GM18519 (cell line): ENCODE results near the gene TAF1B.

Source experiments
- ATAC-seq: cut with Tn5 transposase; IDR thresholded peaks from one replicate; pipeline ENCODE4 v1.9.1; 2021; ENCODE audit warnings: mild to moderate bottlenecking, moderate library complexity; ENCODE audit not compliant: unreplicated experiment, low FRiP score

TAF1B gene

GRCh38 chr2:9807555-9808305 lies 35.5 kb upstream of the TAF1B start:
- ATAC-seq, result no peak

GRCh38 chr2:9808334-9809063 lies 34.8 kb upstream of the TAF1B start:
- no peak for ATAC-seq

DNA sequence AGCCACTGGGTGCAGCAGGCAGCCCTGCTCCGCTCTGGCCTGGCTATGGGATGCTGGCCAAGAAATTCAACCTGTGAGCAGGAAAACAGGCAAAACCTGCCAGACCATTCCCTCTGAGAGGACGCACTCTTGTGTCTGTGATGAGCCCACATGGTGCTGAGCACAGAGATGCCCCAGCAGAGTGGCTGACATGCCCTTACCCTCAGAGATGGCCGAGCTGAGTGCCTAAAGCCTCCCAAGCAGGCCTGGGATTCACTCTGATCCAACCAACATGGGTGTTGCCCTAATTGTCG lies 34.3 kb upstream of the TAF1B start:
- no peak for ATAC-seq

DNA sequence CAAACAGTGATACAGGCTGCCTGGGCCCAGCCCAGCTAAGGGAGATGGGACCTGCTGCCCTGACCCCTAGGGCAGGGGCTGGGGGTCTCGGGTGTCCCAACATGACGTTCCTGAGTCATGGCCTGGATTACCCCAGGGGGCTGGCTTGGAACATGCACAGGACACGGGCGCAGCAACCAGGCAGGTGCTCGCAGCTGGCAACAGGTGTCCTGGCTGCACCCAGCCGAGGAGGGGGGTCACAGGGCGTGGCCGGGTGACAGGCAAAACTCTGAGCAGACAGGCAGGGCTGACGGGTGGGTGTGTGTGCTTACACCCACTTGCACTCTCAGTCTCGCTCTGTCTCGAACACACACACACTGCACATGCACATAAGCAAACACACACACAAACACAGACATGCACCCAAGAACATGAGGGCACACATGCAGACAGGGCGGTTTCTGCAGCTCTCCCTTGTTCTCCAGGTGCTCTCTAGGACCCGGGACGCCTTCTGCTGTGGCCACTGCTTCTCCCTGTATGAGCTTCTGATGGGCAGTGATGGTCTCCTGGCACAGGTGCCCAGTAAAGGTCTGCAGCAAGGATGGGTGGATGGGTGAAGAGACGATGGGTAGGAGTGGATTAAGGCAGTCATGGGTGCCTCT lies 33.7 kb upstream of the TAF1B start:
- no peak for ATAC-seq

- no peak for ATAC-seq
Measured at GRCh38 chr2:9811216-9811615, 32.1 kb upstream of the TAF1B start.

- ATAC-seq, result no peak
Measured at GRCh38 chr2:9811679-9812511, 31.4 kb upstream of the TAF1B start.

- no peak for ATAC-seq
Measured at GRCh38 chr2:9812945-9813311, 30.3 kb upstream of the TAF1B start.

DNA sequence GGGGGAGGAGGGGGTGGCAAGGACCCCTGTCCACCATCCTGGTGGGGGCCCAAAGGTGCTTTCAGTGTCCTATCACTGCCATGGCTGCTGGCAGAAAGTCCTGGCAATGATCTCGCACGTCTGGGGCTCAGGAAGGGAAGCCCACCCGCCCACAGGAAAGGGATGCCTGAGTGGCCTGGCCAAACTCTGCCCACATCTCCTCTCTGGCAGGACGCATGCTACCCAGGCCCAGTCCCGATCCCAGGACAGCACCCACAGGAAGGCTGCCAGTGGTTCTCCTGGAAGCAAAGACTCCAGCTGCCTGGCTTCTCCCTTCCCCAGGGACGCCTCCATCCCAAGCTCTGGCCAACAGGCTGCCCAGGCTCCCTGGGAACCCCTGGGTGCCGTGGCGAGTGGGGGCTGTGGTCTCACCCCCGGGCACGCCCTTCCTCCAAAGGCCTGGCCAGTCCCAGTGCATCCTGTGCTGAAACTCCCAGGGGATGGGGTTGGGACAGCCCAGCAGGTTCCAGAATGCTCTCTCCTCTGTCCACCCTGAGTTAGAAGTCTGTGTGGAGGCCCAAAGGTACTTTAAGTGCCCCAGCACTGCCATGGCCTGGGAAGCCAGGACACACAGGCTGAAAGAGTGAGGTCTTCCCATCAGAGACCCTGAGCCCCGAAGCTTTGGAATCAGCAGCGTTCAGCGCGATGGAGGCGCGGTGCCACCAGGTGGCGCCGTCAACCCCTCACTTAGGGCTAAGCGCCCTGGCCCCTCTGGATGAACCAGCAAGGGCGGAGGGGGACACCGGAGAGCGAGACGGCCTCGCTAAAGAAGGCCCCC lies 29.8 kb upstream of the TAF1B start:
- no peak for ATAC-seq

DNA sequence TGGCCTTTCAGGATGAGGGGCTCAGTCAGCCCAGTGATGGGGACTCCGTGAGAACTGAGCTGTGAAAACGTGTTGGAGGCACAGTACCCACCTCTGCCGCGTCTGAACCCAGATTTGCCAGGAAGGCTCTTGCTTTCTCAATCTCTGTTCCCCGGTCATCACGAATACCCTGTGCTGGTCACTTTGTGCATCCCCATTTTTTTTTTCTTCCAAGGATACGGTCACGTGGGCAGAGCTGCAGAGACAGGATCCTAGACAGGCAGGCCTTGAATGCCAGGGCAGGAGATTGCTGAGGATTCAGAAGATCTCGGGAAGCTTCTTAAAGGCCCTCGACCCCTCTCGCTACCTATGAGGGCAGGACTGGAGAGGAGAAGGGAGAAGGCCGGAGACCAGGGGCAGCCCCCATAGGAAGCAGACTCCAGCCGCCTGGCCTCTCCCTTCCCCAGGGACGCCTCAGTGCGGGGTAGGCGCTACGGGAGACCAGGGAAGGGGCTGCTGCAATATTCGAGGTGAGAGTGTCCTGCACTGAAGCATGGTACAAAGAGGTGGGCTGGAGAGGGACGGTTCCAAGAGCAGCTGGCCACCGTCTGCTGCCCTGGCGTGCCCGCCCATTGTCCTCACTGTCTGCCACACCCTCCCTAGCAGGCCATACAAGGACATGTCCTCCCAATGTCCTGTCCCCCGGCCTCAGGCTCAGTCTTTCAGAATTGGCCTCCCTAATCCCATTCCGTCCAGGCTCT lies 29.0 kb upstream of the TAF1B start:
- no peak for ATAC-seq

DNA sequence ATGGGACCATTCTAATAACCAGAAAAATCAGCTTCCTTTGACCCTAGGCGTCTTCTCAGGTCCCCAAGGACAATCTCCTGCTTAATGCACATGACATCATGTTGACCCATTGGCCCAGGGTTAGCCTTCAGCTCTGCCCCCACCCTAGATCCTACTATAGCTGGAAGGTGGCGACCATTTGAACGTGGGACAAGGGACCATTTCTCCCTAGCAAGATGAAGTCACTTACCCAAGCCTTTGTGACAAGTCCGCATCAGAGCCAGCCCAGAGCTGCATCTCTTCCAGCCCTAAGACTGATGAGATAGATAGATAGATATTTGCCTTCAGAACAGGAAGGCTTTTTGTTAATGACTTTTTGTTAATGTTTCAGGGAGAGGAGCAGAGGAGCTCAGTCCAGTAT lies 28.2 kb upstream of the TAF1B start:
- ATAC-seq, result no peak

DNA sequence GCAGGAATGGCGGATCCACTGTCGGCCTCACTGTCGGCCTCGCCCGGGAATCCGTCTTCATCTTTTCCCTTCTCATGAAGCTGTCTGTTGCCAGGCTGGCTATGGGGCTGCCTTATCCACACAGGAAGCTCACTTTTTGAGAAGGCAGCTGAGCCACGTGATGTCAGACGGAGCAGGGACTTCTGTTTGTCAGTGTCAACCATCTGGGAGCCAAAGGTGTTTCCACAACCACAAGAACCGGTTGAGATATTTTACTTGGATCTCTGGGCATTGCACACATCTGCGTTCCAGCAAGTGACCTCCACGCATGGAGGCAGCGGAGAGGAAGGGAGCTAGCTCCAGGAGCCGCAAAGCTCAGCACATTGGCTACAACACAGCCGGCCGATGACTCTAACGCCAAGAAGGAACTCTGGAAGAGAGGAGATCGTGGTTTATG lies 27.4 kb upstream of the TAF1B start:
- no peak for ATAC-seq

GRCh38 chr2:9818097-9818496 lies 25.2 kb upstream of the TAF1B start:
- ATAC-seq, result no peak

DNA sequence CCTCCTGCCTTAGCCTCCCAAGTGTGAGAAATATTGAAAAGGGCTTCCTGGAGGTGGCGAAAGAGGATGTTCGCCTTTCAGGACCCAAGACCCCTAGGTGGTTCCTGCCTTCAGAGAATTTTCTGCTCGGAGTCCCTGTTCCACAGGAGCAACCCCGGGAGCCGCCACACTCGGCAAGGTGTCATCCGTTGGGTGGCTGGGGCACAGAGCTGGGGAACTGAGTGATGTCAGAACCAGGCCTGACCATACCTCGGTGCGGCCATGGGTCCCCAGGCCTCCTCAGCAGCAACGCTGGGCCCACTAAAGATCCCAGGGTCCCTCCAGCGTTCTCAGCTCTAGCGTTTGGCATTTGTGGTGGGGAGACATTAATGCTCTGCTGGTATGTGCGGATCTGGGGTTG lies 23.7 kb upstream of the TAF1B start:
- no peak for ATAC-seq

DNA sequence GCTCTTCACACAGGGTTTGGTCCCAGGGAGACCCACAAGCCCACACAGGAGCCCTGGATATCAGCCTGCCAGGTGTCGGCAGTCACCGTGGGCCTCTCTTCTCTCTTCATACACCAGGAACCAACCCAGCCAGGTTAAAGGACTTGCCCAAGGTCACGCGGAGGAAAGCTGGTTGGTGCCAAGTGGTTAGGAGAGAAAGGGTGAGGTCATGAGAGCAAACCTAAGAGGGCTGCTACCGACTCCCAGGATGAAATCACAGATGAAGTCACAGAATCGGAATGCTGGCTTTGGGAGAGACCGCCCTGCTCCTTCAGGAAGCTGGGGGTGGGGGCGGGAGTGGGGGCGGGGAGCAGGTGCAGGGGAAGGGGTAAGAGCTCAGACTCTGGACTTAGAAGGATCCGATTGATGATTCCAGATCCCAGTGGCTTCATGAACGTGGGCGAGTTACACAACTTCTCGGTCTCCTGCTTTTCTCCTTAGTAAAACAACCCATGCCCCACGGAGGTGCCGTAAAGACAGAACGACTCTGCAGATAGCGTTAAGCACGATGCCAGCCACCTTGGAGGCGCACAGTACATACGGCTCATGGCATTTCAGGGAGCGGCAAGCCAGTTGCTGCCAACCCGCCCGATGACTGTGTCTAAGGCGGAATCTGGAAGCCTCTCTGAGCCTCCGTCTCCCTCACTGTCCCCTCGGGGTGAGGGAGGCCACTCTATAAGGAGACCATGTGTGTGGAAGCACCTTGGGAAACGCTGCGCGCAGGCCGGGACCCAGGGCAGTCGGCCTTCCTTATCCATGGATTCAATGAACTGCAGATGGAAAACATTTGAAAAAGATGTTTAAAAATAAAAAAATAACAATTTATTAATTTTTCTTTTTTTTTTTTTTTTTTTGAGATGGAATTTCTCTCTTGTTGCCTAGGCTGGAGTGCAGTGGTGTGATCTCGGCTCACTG lies 23.0 kb upstream of the TAF1B start:
- ATAC-seq, result no peak

- ATAC-seq, result no peak
Measured at GRCh38 chr2:9821805-9822445, 21.3 kb upstream of the TAF1B start.

- no peak for ATAC-seq
Measured at GRCh38 chr2:9824441-9824840, 18.8 kb upstream of the TAF1B start.

- ATAC-seq, result no peak
Measured at GRCh38 chr2:9824956-9825720, 18.1 kb upstream of the TAF1B start.
